HG03520 (cell line): ENCODE results near the gene EPB41L4B.

Source experiments
- ATAC-seq: cut with Tn5 transposase; IDR thresholded peaks from one replicate; pipeline ENCODE4 v1.9.1; 2021; ENCODE audit warnings: mild to moderate bottlenecking, moderate library complexity; ENCODE audit not compliant: unreplicated experiment

EPB41L4B gene

GRCh38 chr9:109206670-109207069, 114.2 kb downstream of the EPB41L4B start:
- no peak for ATAC-seq

GRCh38 chr9:109205526-109205925, 115.3 kb downstream of the EPB41L4B start:
- ATAC-seq, result no peak

- no peak for ATAC-seq
Measured at GRCh38 chr9:109203761-109204360, 117.0 kb downstream of the EPB41L4B start.

GRCh38 chr9:109199676-109200075, 121.2 kb downstream of the EPB41L4B start:
- ATAC-seq, result no peak

- ATAC-seq, result no peak
Measured at GRCh38 chr9:109198736-109199382, 122.0 kb downstream of the EPB41L4B start.

- ATAC-seq, result no peak
Measured at GRCh38 chr9:109193974-109194556, 126.8 kb downstream of the EPB41L4B start.

- no peak for ATAC-seq
Measured at GRCh38 chr9:109192732-109193361, 128.0 kb downstream of the EPB41L4B start.

GRCh38 chr9:109191746-109192145, 129.1 kb downstream of the EPB41L4B start:
- no peak for ATAC-seq

- ATAC-seq, result no peak
Measured at GRCh38 chr9:109190151-109190550, 130.7 kb downstream of the EPB41L4B start.

- ATAC-seq, result no peak
Measured at GRCh38 chr9:109186857-109187520, 133.9 kb downstream of the EPB41L4B start.

- ATAC-seq, result no peak
Measured at GRCh38 chr9:109182940-109183798, 137.7 kb downstream of the EPB41L4B start.

GRCh38 chr9:109182550-109182939, 138.3 kb downstream of the EPB41L4B start:
- ATAC-seq, result no peak

- peak; percentile 84 for ATAC-seq
Measured at GRCh38 chr9:109181284-109181683, 139.6 kb downstream of the EPB41L4B start.

- ATAC-seq, result no peak
Measured at GRCh38 chr9:109179801-109180523, 140.9 kb downstream of the EPB41L4B start.

GRCh38 chr9:109176963-109177362, 143.9 kb downstream of the EPB41L4B start:
- no peak for ATAC-seq

GRCh38 chr9:109176386-109176785, 144.5 kb downstream of the EPB41L4B start:
- no peak for ATAC-seq

- ATAC-seq, result no peak
Measured at GRCh38 chr9:109172935-109173334, 147.9 kb downstream of the EPB41L4B start.

- no peak for ATAC-seq
Measured at GRCh38 chr9:109171926-109172325, 148.9 kb downstream of the EPB41L4B start.

GRCh38 chr9:109168170-109168569, 152.7 kb downstream of the EPB41L4B start:
- ATAC-seq, result no peak

GRCh38 chr9:109167716-109168115, 153.1 kb downstream of the EPB41L4B start:
- ATAC-seq, result no peak
